ENCODE measurements around the gene DCLK2. TPM values are rescaled to one million over a fixed set of nuclear protein-coding genes. Genes with fewer than 3 reads are reported as not detected.

Gene DCLK2
- total and polyA plus RNA-seq, 2 of the 13 experiments (the other 11 are each of a cell fraction or from before 2014, with no cell fraction given), result not detected

DNA sequence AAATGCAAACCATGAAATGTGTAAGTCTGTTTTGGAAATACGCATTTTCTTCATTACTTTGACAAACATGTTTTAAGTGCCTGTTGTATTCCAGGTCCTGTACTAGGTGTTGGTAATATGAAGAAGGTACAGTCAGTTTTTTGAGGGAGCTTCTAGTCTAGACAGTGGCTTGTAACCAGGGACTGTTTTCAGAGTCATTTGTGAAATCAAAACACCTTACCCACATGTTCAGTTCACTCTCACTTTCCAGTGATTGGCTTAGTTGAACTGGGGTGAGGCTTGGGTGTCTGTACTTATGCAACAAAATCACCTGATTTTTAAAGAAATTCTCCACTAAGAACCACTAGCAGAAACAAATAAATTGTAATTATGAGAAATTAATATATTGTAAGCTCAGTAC lies 16.4 kb downstream of the DCLK2 start:
- in situ Hi-C loops (cut with HindIII; ENCODE audit: extremely low pct_ligation_motif_present, low pct_unique_long_range_greater_than_20kb), result no loop called here
- no peak overlapping the region for H2AFZ ChIP-seq (ENCODE audit: low read length)
- no peak for TF ChIP-seq PBX3 (CRISPR knock-in tag; IDR thresholded peaks at IDR 0.05; ENCODE audit: borderline replicate concordance)
- DNase-seq (ENCODE audit: low spot score) (no peak), ATAC-seq (no peak), FAIRE-seq (no peak)
- no TSS peak for BruUV-seq (replicated peaks)
- no peak overlapping the region for H3K4me2 ChIP-seq (ENCODE audit: low read depth, low read length)
- H3K36me3 ChIP-seq (replicated peaks in 1 of 2; ENCODE audit: control insufficient read depth in 1 of 2, insufficient read depth in 2 of 2, low read length in 2 of 2), result no peaks in the 10 kb centered on the region
- no peaks in the 10 kb centered on the region for H3K9me3 ChIP-seq (ENCODE audit: low read length)
- intact Hi-C loops (cut with micrococcal nuclease; ENCODE audit: unreplicated experiment), result no loop called here
- H3K79me2 ChIP-seq (ENCODE audit: insufficient read depth, low read length), result no peaks in the 10 kb centered on the region
- WGBS (ENCODE audit: low lambda C conversion rate), result 6% methylated on average over 1 of the region's 1 CpG
- no peak overlapping the region for H3K27ac ChIP-seq (ENCODE audit: extremely low read length, insufficient read depth, low read length)
- no peaks in the 10 kb centered on the region for H3K4me1 ChIP-seq (ENCODE audit: insufficient read depth, low read length)
- ChIA-PET POLR2A (no interaction called here), CTCF (ENCODE audit: low intra/inter-chr PET ratio, low total read pairs) (no interaction called here)
- H3K9ac ChIP-seq (ENCODE audit: insufficient read depth, low read depth, low read length), result no peak overlapping the region
- H4K20me1 ChIP-seq (ENCODE audit: insufficient read depth, low read length), result no peaks in the 10 kb centered on the region
- H3K27me3 ChIP-seq (ENCODE audit: control insufficient read depth in 1 of 2, insufficient read depth in 2 of 2, low read length in 2 of 2), result peaks cover 0 to 5% of the 10 kb centered on the region in 2 experiments; a peak in 1 of 5 replicates
- no peak overlapping the region for H3K4me3 ChIP-seq (replicated peaks in 1 of 3; ENCODE audit: insufficient read depth in 1 of 3, low read depth in 2 of 3, low read length in 3 of 3)

GRCh38 chr4:150096625-150097024 lies 18.4 kb downstream of the DCLK2 start:
- H3K9ac ChIP-seq (ENCODE audit: insufficient read depth, low read depth, low read length), result no peak overlapping the region
- no peak overlapping the region for H3K27ac ChIP-seq (ENCODE audit: extremely low read length, insufficient read depth, low read length)
- DNase-seq (ENCODE audit: low spot score) (no peak), ATAC-seq (no peak), FAIRE-seq (no peak)
- H3K4me3 ChIP-seq (replicated peaks in 1 of 3; ENCODE audit: insufficient read depth in 1 of 3, low read depth in 2 of 3, low read length in 3 of 3), result no peak overlapping the region
- no peak overlapping the region for H2AFZ ChIP-seq (ENCODE audit: low read length)
- BruUV-seq (replicated peaks), result no TSS peak
- no peaks in the 10 kb centered on the region for H3K9me3 ChIP-seq (ENCODE audit: low read length)
- H3K4me2 ChIP-seq (ENCODE audit: low read depth, low read length), result no peak overlapping the region
- no peaks in the 10 kb centered on the region for H3K4me1 ChIP-seq (ENCODE audit: insufficient read depth, low read length)
- ChIA-PET CTCF (ENCODE audit: low intra/inter-chr PET ratio, low total read pairs) (no interaction called here), POLR2A (no interaction called here)
- peaks cover 0 to 5% of the 10 kb centered on the region in 2 experiments; a peak in 2 of 5 replicates for H3K27me3 ChIP-seq (ENCODE audit: control insufficient read depth in 1 of 2, insufficient read depth in 2 of 2, low read length in 2 of 2)
- in situ Hi-C loops (cut with HindIII; ENCODE audit: extremely low pct_ligation_motif_present, low pct_unique_long_range_greater_than_20kb), result no loop called here
- no peaks in the 10 kb centered on the region for H3K79me2 ChIP-seq (ENCODE audit: insufficient read depth, low read length)
- no peaks in the 10 kb centered on the region for H4K20me1 ChIP-seq (ENCODE audit: insufficient read depth, low read length)
- 10% methylated on average over 3 of the region's 3 CpGs for WGBS (ENCODE audit: low lambda C conversion rate)
- TF ChIP-seq ZNF138 (CRISPR knock-in tag; IDR thresholded peaks at IDR 0.05; ENCODE audit: low read depth) (no peak), ZMYM3 (CRISPR knock-in tag; IDR thresholded peaks at IDR 0.05) (no peak), CHCHD3 (CRISPR knock-in tag; IDR thresholded peaks at IDR 0.05) (no peak), ZBTB38 (CRISPR knock-in tag; IDR thresholded peaks at IDR 0.05) (no peak), MAFF (IDR thresholded peaks at IDR 0.05; ENCODE audit: low read depth, low read length) (no peak), ZNF430 (CRISPR knock-in tag; IDR thresholded peaks at IDR 0.05) (no peak), GZF1 (CRISPR knock-in tag; IDR thresholded peaks at IDR 0.05) (no peak)
- TF ChIP-seq, protein P1, sequence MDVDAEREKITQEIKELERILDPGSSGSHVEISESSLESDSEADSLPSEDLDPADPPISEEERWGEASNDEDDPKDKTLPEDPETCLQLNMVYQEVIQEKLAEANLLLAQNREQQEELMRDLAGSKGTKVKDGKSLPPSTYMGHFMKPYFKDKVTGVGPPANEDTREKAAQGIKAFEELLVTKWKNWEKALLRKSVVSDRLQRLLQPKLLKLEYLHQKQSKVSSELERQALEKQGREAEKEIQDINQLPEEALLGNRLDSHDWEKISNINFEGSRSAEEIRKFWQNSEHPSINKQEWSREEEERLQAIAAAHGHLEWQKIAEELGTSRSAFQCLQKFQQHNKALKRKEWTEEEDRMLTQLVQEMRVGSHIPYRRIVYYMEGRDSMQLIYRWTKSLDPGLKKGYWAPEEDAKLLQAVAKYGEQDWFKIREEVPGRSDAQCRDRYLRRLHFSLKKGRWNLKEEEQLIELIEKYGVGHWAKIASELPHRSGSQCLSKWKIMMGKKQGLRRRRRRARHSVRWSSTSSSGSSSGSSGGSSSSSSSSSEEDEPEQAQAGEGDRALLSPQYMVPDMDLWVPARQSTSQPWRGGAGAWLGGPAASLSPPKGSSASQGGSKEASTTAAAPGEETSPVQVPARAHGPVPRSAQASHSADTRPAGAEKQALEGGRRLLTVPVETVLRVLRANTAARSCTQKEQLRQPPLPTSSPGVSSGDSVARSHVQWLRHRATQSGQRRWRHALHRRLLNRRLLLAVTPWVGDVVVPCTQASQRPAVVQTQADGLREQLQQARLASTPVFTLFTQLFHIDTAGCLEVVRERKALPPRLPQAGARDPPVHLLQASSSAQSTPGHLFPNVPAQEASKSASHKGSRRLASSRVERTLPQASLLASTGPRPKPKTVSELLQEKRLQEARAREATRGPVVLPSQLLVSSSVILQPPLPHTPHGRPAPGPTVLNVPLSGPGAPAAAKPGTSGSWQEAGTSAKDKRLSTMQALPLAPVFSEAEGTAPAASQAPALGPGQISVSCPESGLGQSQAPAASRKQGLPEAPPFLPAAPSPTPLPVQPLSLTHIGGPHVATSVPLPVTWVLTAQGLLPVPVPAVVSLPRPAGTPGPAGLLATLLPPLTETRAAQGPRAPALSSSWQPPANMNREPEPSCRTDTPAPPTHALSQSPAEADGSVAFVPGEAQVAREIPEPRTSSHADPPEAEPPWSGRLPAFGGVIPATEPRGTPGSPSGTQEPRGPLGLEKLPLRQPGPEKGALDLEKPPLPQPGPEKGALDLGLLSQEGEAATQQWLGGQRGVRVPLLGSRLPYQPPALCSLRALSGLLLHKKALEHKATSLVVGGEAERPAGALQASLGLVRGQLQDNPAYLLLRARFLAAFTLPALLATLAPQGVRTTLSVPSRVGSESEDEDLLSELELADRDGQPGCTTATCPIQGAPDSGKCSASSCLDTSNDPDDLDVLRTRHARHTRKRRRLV (CRISPR knock-in tag; IDR thresholded peaks at IDR 0.05), result no peak
- intact Hi-C loops (cut with micrococcal nuclease; ENCODE audit: unreplicated experiment), result no loop called here
- H3K36me3 ChIP-seq (replicated peaks in 1 of 2; ENCODE audit: control insufficient read depth in 1 of 2, insufficient read depth in 2 of 2, low read length in 2 of 2), result no peaks in the 10 kb centered on the region
